Subcutaneous abdominal adipose tissue (tissue), 5 donors: Measurements from ENCODE around the gene PBX3.

Experiments
- H3K27ac ChIP-seq: one replicate; pipeline ENCODE4 v1.7.0; 2013; ENCODE audit warnings: low read depth, mild to moderate bottlenecking, inconsistent platforms, low read length, moderate library complexity
- H3K27me3 ChIP-seq, 5 donors: one replicate each; pipeline ENCODE4 v1.7.0; 2013; ENCODE audit warnings: low read length in 5 of 5, inconsistent platforms in 1 of 5; ENCODE audit not compliant: control insufficient read depth in 5 of 5, insufficient read depth in 4 of 5
- H3K36me3 ChIP-seq, 5 donors: one replicate each; pipeline ENCODE4 v1.7.0; 2013; ENCODE audit warnings: low read length in 5 of 5; ENCODE audit not compliant: control insufficient read depth in 5 of 5, insufficient read depth in 5 of 5
- H3K4me1 ChIP-seq, 5 donors: one replicate each; pipeline ENCODE4 v1.7.0; 2013; ENCODE audit warnings: low read length in 5 of 5, mild to moderate bottlenecking in 3 of 5, moderate library complexity in 1 of 5; ENCODE audit not compliant: control insufficient read depth in 5 of 5, insufficient read depth in 5 of 5
- H3K4me3 ChIP-seq, 5 donors: one replicate each; pipeline ENCODE4 v1.7.0; 2013; ENCODE audit warnings: low read length in 5 of 5, low read depth in 1 of 5
- H3K9ac ChIP-seq, 5 donors: one replicate each; pipeline ENCODE4 v1.7.0; 2013; ENCODE audit warnings: low read length in 5 of 5, mild to moderate bottlenecking in 4 of 5, moderate library complexity in 3 of 5
- H3K9me3 ChIP-seq, 5 donors: one replicate each; pipeline ENCODE4 v1.7.0; 2013; ENCODE audit warnings: low read length in 5 of 5; ENCODE audit not compliant: control insufficient read depth in 5 of 5
- donor health status: healthy.
- donor health status: healthy.
- donor health status: healthy.
- donor health status: healthy.
- donor health status: healthy.

Gene PBX3

DNA sequence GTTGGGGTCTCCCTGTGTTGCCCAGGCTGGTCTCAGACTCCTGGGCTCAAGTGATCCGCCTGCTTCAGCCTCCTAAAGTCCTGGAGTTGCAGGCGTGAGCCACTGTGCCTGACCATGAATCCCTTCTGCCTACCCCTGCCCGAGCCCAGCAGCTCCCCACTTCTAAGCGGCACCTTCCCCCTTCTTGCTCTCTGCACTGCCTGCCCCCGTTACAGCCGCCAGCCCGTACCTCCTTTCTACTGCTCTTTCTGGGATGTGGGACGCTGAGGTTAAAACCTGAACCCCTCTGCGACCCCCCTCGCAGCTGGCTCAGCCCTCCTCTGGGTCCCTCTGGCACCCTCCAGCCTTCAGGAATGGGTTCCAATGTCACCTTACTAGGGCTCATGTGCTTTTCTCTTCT, 249.6 kb downstream of the PBX3 start:
- H3K4me1 ChIP-seq, result peaks cover 0 to 10% (median 8%) of the 10 kb centered on the region in 5 donors

DNA sequence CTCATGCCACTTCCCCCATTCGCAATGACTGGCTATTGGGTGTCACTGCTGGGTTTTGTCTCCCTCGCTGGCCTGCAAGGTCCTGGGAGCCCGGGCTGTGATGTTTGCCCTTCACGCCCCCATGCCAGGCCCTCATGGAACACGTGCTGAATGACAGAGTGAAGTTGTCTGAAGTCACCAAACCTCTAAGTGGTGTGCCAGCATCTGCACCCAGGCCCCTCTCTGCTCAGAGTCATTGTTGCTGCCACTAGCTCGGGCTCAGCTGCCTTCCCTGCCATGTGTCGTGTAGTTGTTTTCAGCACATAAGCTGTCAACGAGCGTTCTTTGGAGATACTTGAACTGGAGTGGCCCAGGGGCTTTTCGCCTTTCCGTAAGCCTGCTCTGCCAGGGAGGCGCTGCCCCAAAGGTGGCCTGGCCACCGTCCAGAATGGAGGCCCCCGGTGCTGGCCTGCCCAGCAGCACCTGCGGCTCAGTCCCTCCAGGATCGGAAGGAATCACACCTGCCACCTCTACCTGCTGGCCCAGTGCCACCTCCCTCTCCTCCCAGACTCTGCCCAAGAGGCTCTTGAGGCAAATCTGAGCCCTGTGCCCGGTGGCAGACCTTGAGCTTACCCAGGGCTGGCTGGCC, 250.1 kb downstream of the PBX3 start:
- Histone ChIP-seq H3K9me3 (no peaks in the 10 kb centered on the region), H3K4me3 (no peak overlapping the region), H3K27me3 (peaks cover 0 to 8% (median 5%) of the 10 kb centered on the region in 5 donors), H3K4me1 (peaks cover 0 to 13% (median 11%) of the 10 kb centered on the region in 5 donors), H3K27ac (no peak overlapping the region), H3K9ac (no peak overlapping the region), H3K36me3 (no peaks in the 10 kb centered on the region)

More for the DNA sequence above, 249.6 kb downstream of the PBX3 start:
- Histone ChIP-seq H3K9ac (no peak overlapping the region), H3K4me3 (no peak overlapping the region), H3K9me3 (no peaks in the 10 kb centered on the region), H3K27ac (no peak overlapping the region), H3K36me3 (no peaks in the 10 kb centered on the region), H3K27me3 (peaks cover 0 to 8% (median 5%) of the 10 kb centered on the region in 5 donors)

GRCh38 chr9:125998837-125999503, 251.8 kb downstream of the PBX3 start:
- H3K36me3 ChIP-seq, result no peaks in the 10 kb centered on the region
- no peak overlapping the region for H3K9ac ChIP-seq
- no peak overlapping the region for H3K27ac ChIP-seq
- H3K4me3 ChIP-seq, result no peak overlapping the region
- H3K9me3 ChIP-seq, result no peaks in the 10 kb centered on the region
- peaks cover 0 to 13% (median 11%) of the 10 kb centered on the region in 5 donors for H3K4me1 ChIP-seq
- H3K27me3 ChIP-seq, result peaks cover 0 to 8% (median 5%) of the 10 kb centered on the region in 5 donors

GRCh38 chr9:125999504-125999881, 252.3 kb downstream of the PBX3 start:
- H3K36me3 ChIP-seq, result no peaks in the 10 kb centered on the region
- H3K9me3 ChIP-seq, result no peaks in the 10 kb centered on the region
- H3K4me1 ChIP-seq, result peaks cover 0 to 13% (median 11%) of the 10 kb centered on the region in 5 donors

DNA sequence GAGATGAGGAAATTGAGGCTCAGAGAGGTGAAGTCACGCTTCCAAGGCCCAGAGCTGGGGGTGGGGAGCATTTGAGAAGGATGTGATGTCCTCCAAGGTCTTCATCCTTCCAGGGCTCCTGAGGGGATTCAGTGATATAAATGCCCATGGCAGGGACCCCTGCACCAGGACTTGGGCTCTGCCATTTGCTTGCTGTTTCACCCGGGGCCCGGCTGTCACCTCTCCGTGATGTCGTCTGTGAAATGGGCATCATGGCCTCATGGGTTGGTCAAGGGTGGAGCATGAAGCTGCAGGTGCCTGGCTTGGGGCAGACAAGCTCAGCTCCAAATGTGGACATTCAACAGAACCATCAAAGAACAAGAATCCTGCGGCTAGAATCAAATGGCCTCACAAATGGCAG, 253.1 kb downstream of the PBX3 start:
- no peak overlapping the region for H3K9ac ChIP-seq
- no peak overlapping the region for H3K4me3 ChIP-seq
- no peaks in the 10 kb centered on the region for H3K9me3 ChIP-seq
- peaks cover 0 to 8% (median 5%) of the 10 kb centered on the region in 5 donors for H3K27me3 ChIP-seq
- H3K27ac ChIP-seq, result no peak overlapping the region
- peaks cover 0 to 13% (median 11%) of the 10 kb centered on the region in 5 donors for H3K4me1 ChIP-seq
- no peaks in the 10 kb centered on the region for H3K36me3 ChIP-seq

More at GRCh38 chr9:125999504-125999881, 252.3 kb downstream of the PBX3 start:
- H3K4me3 ChIP-seq, result no peak overlapping the region
- no peak overlapping the region for H3K9ac ChIP-seq
- H3K27me3 ChIP-seq, result peaks cover 0 to 8% (median 5%) of the 10 kb centered on the region in 5 donors
- no peak overlapping the region for H3K27ac ChIP-seq

GRCh38 chr9:126000731-126001580, 253.8 kb downstream of the PBX3 start:
- Histone ChIP-seq H3K27ac (no peak overlapping the region), H3K9me3 (no peaks in the 10 kb centered on the region), H3K27me3 (peaks cover 0 to 8% (median 5%) of the 10 kb centered on the region in 5 donors), H3K36me3 (no peaks in the 10 kb centered on the region), H3K4me3 (no peak overlapping the region), H3K4me1 (peaks cover 0 to 13% (median 11%) of the 10 kb centered on the region in 5 donors), H3K9ac (no peak overlapping the region)

- H3K36me3 ChIP-seq, result no peaks in the 10 kb centered on the region
Measured at GRCh38 chr9:126001581-126002225, 254.5 kb downstream of the PBX3 start.

GRCh38 chr9:126002476-126003350, 255.5 kb downstream of the PBX3 start:
- no peak overlapping the region for H3K9ac ChIP-seq
- peaks cover 0 to 13% (median 11%) of the 10 kb centered on the region in 5 donors for H3K4me1 ChIP-seq
- H3K9me3 ChIP-seq, result peaks cover 0 to 7% (median 2%) of the 10 kb centered on the region in 5 donors
- H3K36me3 ChIP-seq, result no peaks in the 10 kb centered on the region
- no peak overlapping the region for H3K4me3 ChIP-seq
- no peaks in the 10 kb centered on the region for H3K27me3 ChIP-seq
- no peak overlapping the region for H3K27ac ChIP-seq

More at GRCh38 chr9:126001581-126002225, 254.5 kb downstream of the PBX3 start:
- no peaks in the 10 kb centered on the region for H3K9me3 ChIP-seq
- H3K27ac ChIP-seq, result no peak overlapping the region
- peaks cover 0 to 8% (median 5%) of the 10 kb centered on the region in 5 donors for H3K27me3 ChIP-seq
- H3K9ac ChIP-seq, result no peak overlapping the region
- H3K4me3 ChIP-seq, result no peak overlapping the region
- H3K4me1 ChIP-seq, result peaks cover 0 to 13% (median 11%) of the 10 kb centered on the region in 5 donors

DNA sequence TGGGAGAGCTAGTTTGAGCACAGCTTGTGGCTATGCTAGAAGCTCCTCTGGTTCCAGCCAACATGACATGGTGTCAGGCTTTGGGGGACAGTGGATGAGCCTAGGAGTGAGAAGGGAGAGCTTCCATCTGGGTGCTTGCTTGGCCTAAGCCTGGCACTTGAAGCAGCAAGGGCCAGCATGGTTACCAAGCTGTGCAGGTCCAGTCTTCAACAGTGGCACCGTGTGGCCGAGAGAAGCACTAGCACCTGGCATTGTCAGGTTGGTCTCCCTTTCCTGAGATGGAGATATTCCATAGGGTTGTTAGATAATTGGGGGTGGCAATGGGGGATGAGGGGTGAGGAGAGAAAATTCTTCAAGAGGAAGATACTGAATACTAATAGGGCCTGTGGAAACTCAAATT, 261.9 kb downstream of the PBX3 start:
- Histone ChIP-seq H3K9ac (no peak overlapping the region), H3K9me3 (peaks cover 6 to 25% (median 16%) of the 10 kb centered on the region in 5 donors), H3K27me3 (no peaks in the 10 kb centered on the region), H3K4me1 (no peaks in the 10 kb centered on the region), H3K27ac (no peak overlapping the region), H3K36me3 (no peaks in the 10 kb centered on the region), H3K4me3 (no peak overlapping the region)
